Thymus (tissue), 14 donors: ENCODE data around the gene NADK2. TPM values are rescaled to one million over a fixed set of nuclear protein-coding genes. Genes with fewer than 3 reads are reported as not detected.
"Not testable (repeated sequence)": the region's sequence is repeated elsewhere in the genome, so short reads cannot be mapped to it uniquely, and the experiment has no call there.

Source experiments
- DNase-seq, 9 donors: peaks; one replicate each; pipeline ENCODE4 v3.0.0-alpha.2; 2013; ENCODE audit warnings: low spot score in 9 of 9, low read depth in 6 of 9, missing footprints in 1 of 9
- H3K27ac ChIP-seq, 2 donors: one replicate each; pipeline ENCODE4 v1.5.1; 2013; ENCODE audit warnings: control low read depth in 1 of 2, low read depth in 1 of 2, low read length in 1 of 2, mild to moderate bottlenecking in 1 of 2, moderate library complexity in 1 of 2
- H3K27me3 ChIP-seq, 2 donors: one replicate each; pipeline ENCODE4 v1.5.1; 2013; ENCODE audit warnings: low read length in 1 of 2; ENCODE audit not compliant: control insufficient read depth in 2 of 2, insufficient read depth in 1 of 2
- H3K36me3 ChIP-seq, 2 donors: one replicate each; pipeline ENCODE4 v1.5.1; 2013; ENCODE audit warnings: low read length in 1 of 2, mild to moderate bottlenecking in 1 of 2, moderate library complexity in 1 of 2; ENCODE audit not compliant: control insufficient read depth in 2 of 2, insufficient read depth in 2 of 2
- H3K4me1 ChIP-seq, 2 donors: one replicate each; pipeline ENCODE4 v1.5.1; 2013; ENCODE audit warnings: low read length in 2 of 2; ENCODE audit not compliant: control insufficient read depth in 2 of 2, insufficient read depth in 2 of 2
- H3K4me3 ChIP-seq, 2 donors: one replicate each; pipeline ENCODE4 v1.5.1; 2013; ENCODE audit warnings: low read length in 2 of 2, control low read depth in 1 of 2, mild to moderate bottlenecking in 1 of 2
- H3K9me3 ChIP-seq, 2 donors: one replicate each; pipeline ENCODE4 v1.5.1; 2013; ENCODE audit warnings: low read length in 1 of 2, mild to moderate bottlenecking in 1 of 2; ENCODE audit not compliant: control insufficient read depth in 2 of 2, insufficient read depth in 1 of 2
- WGBS: extraction: QIAGEN DNeasy Blood & Tissue Kit; methylation state at CpG from one replicate; pipeline ENCODE4 v1.1.7; 2013; 5-methylcytosine and 5-hydroxymethylcytosine counted together
- long read RNA-seq, 10 donors: transcript quantifications; one replicate each; lab custom pipeline, GENCODE V29; 2026
- polyA plus RNA-seq: library from polyadenylated mRNA; stranded (reverse); fragments of 200-250 nt; gene quantifications from one replicate; pipeline ENCODE4 v1.2.3, GENCODE V29; 2013
- total RNA-seq: library from RNA; stranded (reverse); fragments of 120-200 nt; gene quantifications from one replicate; pipeline ENCODE4 v1.2.4, GENCODE V29; 2013
- donor health status: healthy.

Gene NADK2
- total RNA-seq (16.8 TPM), polyA plus RNA-seq (12.4 TPM)
- long read RNA-seq, donor 1, partial matches to known transcripts = 0 of 2 reads
- long read RNA-seq, donor 1, other reads (novel, unspliced or antisense) = 0 of 2 reads
- long read RNA-seq, donor 2 = 0 reads
- long read RNA-seq, donor 3, partial matches to known transcripts = 6 of 10 reads
- long read RNA-seq, donor 3, other reads (novel, unspliced or antisense) = 0 of 10 reads
- long read RNA-seq, donor 4, partial matches to known transcripts = 0 of 2 reads
- long read RNA-seq, donor 4, other reads (novel, unspliced or antisense) = 0 of 2 reads
- long read RNA-seq, donor 5, partial matches to known transcripts = 0 of 3 reads
- long read RNA-seq, donor 5, other reads (novel, unspliced or antisense) = 0 of 3 reads
- long read RNA-seq, donor 6, partial matches to known transcripts = 0 of 1 reads
- long read RNA-seq, donor 6, other reads (novel, unspliced or antisense) = 0 of 1 reads
- long read RNA-seq, donor 7, transcript NADK2-202 (12 exons, 2,243 nt) = major isoform, 5 of 7 reads
- long read RNA-seq, donor 7, partial matches to known transcripts = 0 of 7 reads
- long read RNA-seq, donor 7, other reads (novel, unspliced or antisense) = 0 of 7 reads
- long read RNA-seq, donor 8 = 0 reads
- long read RNA-seq, donor 9, partial matches to known transcripts = 0 of 3 reads
- long read RNA-seq, donor 9, other reads (novel, unspliced or antisense) = 0 of 3 reads
- long read RNA-seq, donor 10, transcript NADK2-202 (12 exons, 2,243 nt) = major isoform, 9 of 9 reads
- long read RNA-seq, donor 10, partial matches to known transcripts = 0 of 9 reads
- long read RNA-seq, donor 10, other reads (novel, unspliced or antisense) = 0 of 9 reads

DNA sequence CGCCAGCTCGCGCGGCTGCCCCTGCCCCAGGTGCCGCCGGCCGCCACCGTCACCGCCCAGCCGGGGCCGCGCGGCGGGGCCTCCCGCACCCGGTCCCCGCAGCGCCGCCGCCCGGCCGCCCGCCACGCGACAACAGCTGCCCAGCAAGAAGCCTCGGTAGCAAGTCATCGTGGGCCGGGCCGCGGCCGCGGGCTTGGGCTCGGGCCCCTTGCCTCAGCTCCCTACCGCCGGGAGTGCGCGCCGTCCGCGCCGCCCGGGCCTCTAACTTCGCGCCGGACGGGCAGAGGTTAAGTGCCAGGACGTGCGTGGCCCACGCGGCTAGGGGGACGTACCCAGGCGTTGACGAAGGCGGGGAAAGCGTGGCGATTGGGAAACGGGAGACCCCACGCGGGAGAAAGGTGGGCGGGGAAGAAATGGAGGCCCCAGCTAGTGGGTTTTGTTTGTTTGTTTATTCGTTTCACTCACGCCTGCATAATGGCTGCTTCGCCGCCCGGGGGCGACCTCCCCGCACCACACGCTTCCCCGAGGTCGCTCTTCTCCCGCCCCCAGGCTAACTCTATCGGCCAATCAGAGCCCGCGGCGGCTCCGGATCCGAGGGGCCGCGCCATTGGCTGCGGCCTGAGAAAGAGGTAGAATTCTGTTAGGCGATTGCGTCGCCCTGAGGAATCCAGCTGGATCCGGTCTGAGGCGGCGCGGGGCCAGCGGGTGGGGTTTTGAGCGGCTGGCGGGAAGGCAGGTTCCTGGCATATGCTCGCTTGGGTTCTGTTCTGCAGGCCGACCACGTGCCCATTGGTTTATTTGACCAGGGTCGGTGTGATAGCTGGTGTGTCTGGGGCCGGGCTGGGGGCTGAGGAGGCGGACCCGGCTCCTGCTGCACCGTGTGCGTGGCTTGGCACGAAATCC lies at the start of gene NADK2:
Gene NADK2 (minus strand): TSS at position 295 of the 903 bp plus-strand sequence. CDS start 127 bp downstream, at position 168.
- Histone ChIP-seq H3K36me3 (no peaks in the 10 kb centered on the region), H3K27ac (peak within 1 kb of the TSS; percentile 94 to 95), H3K4me3 (peak within 1 kb of the TSS; percentile 75 to 86), H3K27me3 (no peaks in the 10 kb centered on the region), H3K9me3 (peaks cover 0 to 2% of the 10 kb centered on the region in 2 donors), H3K4me1 (peaks cover 11 to 21% of the 10 kb centered on the region in 2 donors)
- DNase-seq = peak; percentile 86 to 98 (median 93)
- WGBS = under 1% methylated on average over 100 of the region's 100 CpGs

- Histone ChIP-seq H3K9me3 (no peaks in the 10 kb centered on the region), H3K4me1 (no peaks in the 10 kb centered on the region)
- 87% methylated on average over 2 of the region's 2 CpGs for WGBS
These were observed 44.3 kb upstream of the NADK2 start for GRCh38 chr5:36285837-36286615.

DNA sequence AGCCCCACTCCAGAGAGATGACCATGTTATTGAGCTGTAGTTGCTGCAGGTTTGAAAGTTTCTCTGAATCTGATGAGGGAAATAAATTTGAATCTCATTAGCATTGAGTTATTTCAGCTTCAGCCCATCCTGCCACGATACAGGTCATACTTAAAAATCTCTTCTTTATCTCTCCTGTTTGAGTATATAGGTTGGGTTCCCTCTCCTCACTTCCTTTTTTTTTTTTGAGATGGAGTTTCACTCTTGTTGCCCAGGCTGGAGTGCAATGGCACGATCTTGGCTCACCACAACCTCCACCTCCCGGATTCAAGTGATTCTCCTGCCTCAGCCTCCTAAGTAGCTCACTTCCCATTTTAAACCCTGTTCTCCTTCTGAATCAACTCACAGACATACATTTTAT lies 42.0 kb upstream of the NADK2 start:
- H3K4me1 ChIP-seq, DNase-seq, H3K27ac ChIP-seq, H3K36me3 ChIP-seq, H3K9me3 ChIP-seq, H3K27me3 ChIP-seq, H3K4me3 ChIP-seq: not testable (repeated sequence)
- WGBS = 73% methylated on average over 3 of the region's 3 CpGs

More at GRCh38 chr5:36285837-36286615, 44.3 kb upstream of the NADK2 start:
- Histone ChIP-seq H3K27me3 (no peaks in the 10 kb centered on the region), H3K27ac (no peak overlapping the region), H3K36me3 (no peaks in the 10 kb centered on the region), H3K4me3 (no peak overlapping the region)
- DNase-seq = no peak

- Histone ChIP-seq H3K27ac (no peak overlapping the region), H3K4me3 (no peak overlapping the region), H3K4me1 (no peaks in the 10 kb centered on the region), H3K9me3 (no peaks in the 10 kb centered on the region), H3K36me3 (no peaks in the 10 kb centered on the region), H3K27me3 (no peaks in the 10 kb centered on the region)
- DNase-seq = no peak
- WGBS = 97% methylated on average over 2 of the region's 2 CpGs
These were observed 39.9 kb upstream of the NADK2 start for GRCh38 chr5:36281626-36282025.

- WGBS = 91% methylated on average over 3 of the region's 3 CpGs
- H3K4me3 ChIP-seq = no peak overlapping the region
- no peak for DNase-seq
- H3K27ac ChIP-seq = no peak overlapping the region
- no peaks in the 10 kb centered on the region for H3K4me1 ChIP-seq
- H3K36me3 ChIP-seq = no peaks in the 10 kb centered on the region
- H3K9me3 ChIP-seq = no peaks in the 10 kb centered on the region
- H3K27me3 ChIP-seq = no peaks in the 10 kb centered on the region
These were observed 37.5 kb upstream of the NADK2 start for GRCh38 chr5:36279054-36279698.

- no peak for DNase-seq
- 95% methylated on average over 5 of the region's 5 CpGs for WGBS
- Histone ChIP-seq H3K27me3 (no peaks in the 10 kb centered on the region), H3K27ac (no peak overlapping the region), H3K4me1 (no peaks in the 10 kb centered on the region), H3K9me3 (no peaks in the 10 kb centered on the region), H3K4me3 (no peak overlapping the region), H3K36me3 (no peaks in the 10 kb centered on the region)
These were observed 35.9 kb upstream of the NADK2 start for GRCh38 chr5:36277521-36278176.

DNA sequence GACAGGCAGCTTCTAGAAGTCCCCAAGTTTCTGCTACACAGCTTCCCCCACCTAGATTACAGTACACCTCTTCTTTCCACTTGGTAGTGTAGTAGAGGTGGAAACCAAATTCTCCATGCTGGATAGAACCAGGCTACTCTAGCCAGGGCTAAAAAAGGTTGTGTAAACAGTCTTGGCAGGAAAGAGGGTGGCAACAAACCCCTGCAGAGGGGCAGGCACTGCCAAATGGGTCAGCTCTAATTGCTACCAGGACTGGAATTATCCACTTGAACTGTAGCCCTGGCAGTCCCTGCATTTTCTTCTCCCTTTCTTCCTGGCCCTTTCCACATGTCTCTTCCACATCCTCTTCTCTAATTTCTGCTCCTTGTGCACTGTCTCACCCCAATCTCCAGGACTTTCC lies 35.1 kb upstream of the NADK2 start:
- no peak for DNase-seq
- no peak overlapping the region for H3K27ac ChIP-seq
- no peaks in the 10 kb centered on the region for H3K9me3 ChIP-seq
- no peak overlapping the region for H3K4me3 ChIP-seq
- no peaks in the 10 kb centered on the region for H3K36me3 ChIP-seq
- no peaks in the 10 kb centered on the region for H3K4me1 ChIP-seq
- no peaks in the 10 kb centered on the region for H3K27me3 ChIP-seq
